Ascending aorta (tissue), 2 donors: ENCODE results near the gene PTGER2. TPM values are rescaled to one million over a fixed set of nuclear protein-coding genes. Genes with fewer than 3 reads are reported as not detected.

Experiments used
- DNase-seq, 2 donors: peaks; one replicate each; pipeline ENCODE4 v3.0.0-alpha.2; 2019; ENCODE audit warnings: low spot score in 2 of 2
- H3K27ac ChIP-seq, 2 donors: fragments of 200-600 bp; sonication (generic); one replicate each; pipeline ENCODE4 v1.5.1; 2016 to 2017; ENCODE audit warnings: mild to moderate bottlenecking in 1 of 2
- H3K27me3 ChIP-seq: fragments of 200-600 bp; sonication (generic); one replicate; pipeline ENCODE4 v1.5.1; 2017
- H3K36me3 ChIP-seq, 2 donors: fragments of 200-600 bp; sonication (generic); one replicate each; pipeline ENCODE4 v1.5.1; 2016
- H3K4me1 ChIP-seq, 2 donors: fragments of 200-600 bp; sonication (generic); one replicate each; pipeline ENCODE4 v1.5.1; 2016 to 2017; ENCODE audit warnings: mild to moderate bottlenecking in 1 of 2
- H3K4me3 ChIP-seq, 2 donors: fragments of 200-600 bp; sonication (generic); one replicate each; pipeline ENCODE4 v1.5.1; 2016 to 2017; ENCODE audit warnings: mild to moderate bottlenecking in 1 of 2
- H3K9me3 ChIP-seq, 2 donors: fragments of 200-600 bp; sonication (generic); one replicate each; pipeline ENCODE4 v1.5.1; 2016
- CTCF ChIP-seq, 3 experiments: fragments of 200-600 bp in 2 of 3; fragments of 450-650 bp in 1 of 3; sonication (generic) in 2 of 3; IDR thresholded peaks; one replicate each; pipeline ENCODE4 v1.5.1; 2016 to 2019; ENCODE audit warnings: antibody characterized with exemption in 3 of 3, mild to moderate bottlenecking in 1 of 3, moderate library complexity in 1 of 3
- intact Hi-C: fragments of 100-400 bp; cut with DNase I; formaldehyde crosslinking; loops from one replicate; pipeline ENCODE4 v1.15.1; 2023
- total RNA-seq: library from RNA; depleted of rRNA; stranded (reverse); fragments of >200 nt; gene quantifications from one replicate; pipeline ENCODE4 v1.1.0, GENCODE V29; 2016

PTGER2 gene
- total RNA-seq, 1 donor from 2014 or later: 1.9 TPM

GRCh38 chr14:52338051-52338681 is 24.1 kb downstream of the PTGER2 start:
- intact Hi-C loops: no loop called here
- TF ChIP-seq CTCF (IDR thresholded peaks at IDR 0.05): no peak

GRCh38 chr14:52339262-52339661 is 25.1 kb downstream of the PTGER2 start:
- no peak overlapping the region for H3K4me3 ChIP-seq
- H3K9me3 ChIP-seq: no peaks in the 10 kb centered on the region
- H3K27ac ChIP-seq: no peak overlapping the region
- no peaks in the 10 kb centered on the region for H3K4me1 ChIP-seq
- H3K36me3 ChIP-seq: no peaks in the 10 kb centered on the region
- intact Hi-C loops: no loop called here
- no peak for TF ChIP-seq CTCF (IDR thresholded peaks at IDR 0.05)
- no peak for DNase-seq
- H3K27me3 ChIP-seq: no peaks in the 10 kb centered on the region

More at GRCh38 chr14:52338051-52338681, 24.1 kb downstream of the PTGER2 start:
- no peaks in the 10 kb centered on the region for H3K27me3 ChIP-seq
- H3K4me1 ChIP-seq: no peaks in the 10 kb centered on the region
- no peak for DNase-seq
- no peak overlapping the region for H3K4me3 ChIP-seq
- H3K36me3 ChIP-seq: no peaks in the 10 kb centered on the region
- no peaks in the 10 kb centered on the region for H3K9me3 ChIP-seq
- H3K27ac ChIP-seq: no peak overlapping the region

GRCh38 chr14:52342849-52343596 is 28.9 kb downstream of the PTGER2 start:
- H3K27me3 ChIP-seq: no peaks in the 10 kb centered on the region
- no peaks in the 10 kb centered on the region for H3K9me3 ChIP-seq
- no peaks in the 10 kb centered on the region for H3K36me3 ChIP-seq
- DNase-seq: no peak
- no peak overlapping the region for H3K4me3 ChIP-seq
- H3K4me1 ChIP-seq: no peaks in the 10 kb centered on the region
- intact Hi-C loops: no loop called here
- no peak for TF ChIP-seq CTCF (IDR thresholded peaks at IDR 0.05)
- no peak overlapping the region for H3K27ac ChIP-seq

- TF ChIP-seq CTCF (IDR thresholded peaks at IDR 0.05): no peak
- no peaks in the 10 kb centered on the region for H3K36me3 ChIP-seq
- no peak overlapping the region for H3K27ac ChIP-seq
- intact Hi-C loops: no loop called here
- no peaks in the 10 kb centered on the region for H3K27me3 ChIP-seq
- no peaks in the 10 kb centered on the region for H3K4me1 ChIP-seq
- DNase-seq: no peak
- no peak overlapping the region for H3K4me3 ChIP-seq
- H3K9me3 ChIP-seq: no peaks in the 10 kb centered on the region
These were observed 32.7 kb downstream of the PTGER2 start for GRCh38 chr14:52346778-52347177.

- TF ChIP-seq CTCF (IDR thresholded peaks at IDR 0.05): no peak
- Histone ChIP-seq H3K4me3 (no peak overlapping the region), H3K36me3 (no peaks in the 10 kb centered on the region), H3K9me3 (no peaks in the 10 kb centered on the region), H3K27me3 (no peaks in the 10 kb centered on the region), H3K4me1 (no peaks in the 10 kb centered on the region), H3K27ac (no peak overlapping the region)
- intact Hi-C loops: no loop called here
- no peak for DNase-seq
These were observed 34.2 kb downstream of the PTGER2 start for GRCh38 chr14:52348279-52348678.
